ENCODE data around the gene GALC. TPM values are rescaled to one million over a fixed set of nuclear protein-coding genes. Genes with fewer than 3 reads are reported as not detected.

GALC gene
- total RNA-seq, 1 donor, result 19.2 TPM

DNA sequence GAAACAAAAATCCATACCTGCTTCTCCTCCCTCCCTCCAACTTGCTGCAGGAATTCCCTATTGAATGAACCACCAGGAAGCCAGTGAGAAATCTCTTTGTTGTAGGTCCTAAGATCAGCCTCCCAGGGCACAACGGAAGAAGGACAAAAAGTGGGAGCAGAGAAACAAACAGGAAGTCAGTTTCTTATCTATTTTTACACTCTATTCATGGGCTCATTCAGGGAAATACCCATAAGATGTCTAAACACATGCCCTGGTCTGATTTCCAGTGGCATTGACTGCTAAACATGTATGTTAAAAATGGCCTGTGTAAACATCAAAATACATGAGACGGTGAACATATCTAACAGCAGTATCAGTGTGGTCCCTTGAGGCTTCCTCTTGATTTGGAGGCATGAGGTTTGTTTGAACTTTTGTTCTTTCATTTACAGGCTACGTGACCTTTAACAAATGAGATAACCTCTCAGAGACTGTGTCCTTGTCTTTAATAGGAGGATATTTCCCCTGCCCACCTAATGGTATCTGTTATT is 30.7 kb upstream of the GALC start:
- no peak overlapping the region for H3K4me3 ChIP-seq (ENCODE audit: low read depth, low read length)
- TF ChIP-seq, protein P1, sequence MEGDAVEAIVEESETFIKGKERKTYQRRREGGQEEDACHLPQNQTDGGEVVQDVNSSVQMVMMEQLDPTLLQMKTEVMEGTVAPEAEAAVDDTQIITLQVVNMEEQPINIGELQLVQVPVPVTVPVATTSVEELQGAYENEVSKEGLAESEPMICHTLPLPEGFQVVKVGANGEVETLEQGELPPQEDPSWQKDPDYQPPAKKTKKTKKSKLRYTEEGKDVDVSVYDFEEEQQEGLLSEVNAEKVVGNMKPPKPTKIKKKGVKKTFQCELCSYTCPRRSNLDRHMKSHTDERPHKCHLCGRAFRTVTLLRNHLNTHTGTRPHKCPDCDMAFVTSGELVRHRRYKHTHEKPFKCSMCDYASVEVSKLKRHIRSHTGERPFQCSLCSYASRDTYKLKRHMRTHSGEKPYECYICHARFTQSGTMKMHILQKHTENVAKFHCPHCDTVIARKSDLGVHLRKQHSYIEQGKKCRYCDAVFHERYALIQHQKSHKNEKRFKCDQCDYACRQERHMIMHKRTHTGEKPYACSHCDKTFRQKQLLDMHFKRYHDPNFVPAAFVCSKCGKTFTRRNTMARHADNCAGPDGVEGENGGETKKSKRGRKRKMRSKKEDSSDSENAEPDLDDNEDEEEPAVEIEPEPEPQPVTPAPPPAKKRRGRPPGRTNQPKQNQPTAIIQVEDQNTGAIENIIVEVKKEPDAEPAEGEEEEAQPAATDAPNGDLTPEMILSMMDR (IDR thresholded peaks at IDR 0.05; ENCODE audit: insufficient read depth, low read length), result no peak
- DNase-seq (ENCODE audit: low read depth), result no peak

DNA sequence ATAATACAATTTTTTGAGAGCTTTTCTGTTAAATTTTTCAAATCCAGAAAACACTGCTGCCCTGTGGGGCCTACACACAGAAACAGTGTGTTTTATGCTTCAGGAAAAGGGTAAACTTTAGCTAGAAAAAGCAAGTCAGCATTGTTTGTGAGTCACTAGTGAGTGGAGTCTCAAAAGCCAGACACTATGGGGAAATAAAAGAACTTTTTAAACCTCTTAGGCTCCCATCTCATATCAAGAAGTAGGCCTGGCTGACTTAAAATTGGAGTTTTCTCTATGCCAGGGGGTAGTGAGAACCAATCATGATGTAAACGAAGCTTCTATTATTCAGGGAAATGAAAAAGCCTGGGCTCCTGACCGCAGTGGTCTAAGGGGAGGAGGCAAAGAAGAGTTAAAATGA is 24.6 kb upstream of the GALC start:
- H3K4me3 ChIP-seq (ENCODE audit: low read depth, low read length), result no peak overlapping the region
- TF ChIP-seq, protein P1 (IDR thresholded peaks at IDR 0.05; ENCODE audit: insufficient read depth, low read length), result no peak
- no peak for DNase-seq (ENCODE audit: low read depth)

DNA sequence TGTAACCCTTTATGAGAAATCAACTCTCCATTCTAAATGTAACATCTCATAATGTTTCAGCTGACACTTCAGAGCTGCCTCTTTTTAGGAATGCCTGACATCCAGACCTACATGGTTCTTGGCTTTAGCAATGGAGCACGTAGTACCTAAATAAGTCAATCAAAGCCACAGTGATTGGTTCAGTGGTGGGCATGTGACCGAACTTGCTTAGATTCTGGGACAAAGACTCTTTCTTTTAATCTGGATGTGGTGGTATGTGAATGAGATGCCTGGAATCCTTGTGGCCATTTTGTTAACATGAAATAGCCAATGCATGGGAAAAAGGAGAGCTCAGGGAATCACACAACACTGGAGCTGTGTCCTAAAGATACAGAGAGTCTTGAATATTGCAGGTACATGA is 23.8 kb upstream of the GALC start:
- no peak overlapping the region for H3K4me3 ChIP-seq (ENCODE audit: low read depth, low read length)
- DNase-seq (ENCODE audit: low read depth), result no peak
- TF ChIP-seq, protein P1 (IDR thresholded peaks at IDR 0.05; ENCODE audit: insufficient read depth, low read length), result no peak

DNA sequence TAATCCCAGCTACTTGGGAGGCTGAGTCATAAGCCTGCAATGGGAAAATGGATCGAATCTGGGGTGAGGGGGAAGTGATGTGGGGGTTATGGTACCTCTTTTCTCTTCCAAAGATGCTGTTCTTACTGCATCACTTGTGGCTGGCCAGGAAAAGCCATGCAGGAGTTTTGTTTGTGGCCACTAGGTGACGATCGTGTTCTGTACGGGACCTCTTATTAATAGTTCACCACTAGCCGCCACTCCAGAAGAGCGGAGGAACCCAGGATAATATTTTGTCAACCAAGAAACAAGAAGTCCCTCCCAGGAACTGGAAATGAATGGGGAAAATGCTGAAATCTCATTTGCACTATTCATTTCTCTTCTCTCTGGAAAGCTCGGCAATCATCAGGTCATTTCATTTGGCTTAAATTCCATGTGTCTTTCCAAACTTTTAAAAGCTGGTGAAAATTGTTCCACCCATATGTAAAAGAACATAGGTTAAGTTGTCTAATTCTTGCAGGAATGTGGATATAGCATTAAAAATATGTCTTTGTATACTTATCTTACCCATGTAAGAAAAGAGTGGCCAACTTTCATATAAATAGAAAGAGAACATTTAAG is 20.9 kb upstream of the GALC start:
- TF ChIP-seq, protein P1 (IDR thresholded peaks at IDR 0.05; ENCODE audit: insufficient read depth, low read length), result peak; percentile 97
- DNase-seq (ENCODE audit: low read depth), result peak; percentile 78
- no peak overlapping the region for H3K4me3 ChIP-seq (ENCODE audit: low read depth, low read length)

DNA sequence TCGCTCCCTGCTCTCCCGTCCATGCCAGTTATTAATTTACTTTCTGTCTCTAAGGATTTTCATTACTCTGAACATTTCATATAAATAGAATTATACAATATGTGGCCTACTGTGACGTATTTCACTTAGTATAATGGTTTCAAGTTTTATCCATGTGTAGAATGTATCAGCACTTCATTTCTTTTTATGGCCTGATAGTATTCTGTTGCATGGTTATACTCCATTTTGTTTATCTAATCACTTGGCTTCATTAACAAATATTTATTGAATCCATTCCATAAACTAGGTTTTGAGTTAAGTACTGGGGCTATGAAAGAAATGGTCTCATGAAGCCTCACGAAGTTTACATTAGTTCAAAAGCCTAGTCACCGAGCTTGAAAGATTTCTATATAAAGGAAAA is 19.5 kb upstream of the GALC start:
- H3K4me3 ChIP-seq (ENCODE audit: low read depth, low read length), result no peak overlapping the region
- no peak for DNase-seq (ENCODE audit: low read depth)
- TF ChIP-seq, protein P1 (IDR thresholded peaks at IDR 0.05; ENCODE audit: insufficient read depth, low read length), result no peak

DNA sequence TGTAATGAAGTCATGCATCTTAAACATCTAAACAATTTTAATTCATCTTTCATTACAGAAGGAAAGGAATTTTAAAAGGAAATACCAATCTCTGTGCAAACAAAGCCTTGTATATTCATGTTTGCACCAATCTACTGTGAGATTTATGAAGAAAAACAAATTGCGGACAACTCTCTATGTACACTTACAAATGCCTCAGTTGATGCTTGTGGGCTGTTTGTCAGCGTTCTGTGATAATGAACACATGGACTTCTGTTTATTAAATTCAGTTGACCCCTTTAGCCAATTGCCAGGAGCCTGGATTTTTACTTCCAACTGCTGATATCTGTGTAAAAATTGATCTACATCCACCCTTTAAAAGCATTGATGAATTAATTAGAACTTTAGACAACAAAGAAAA is 17.3 kb upstream of the GALC start:
- TF ChIP-seq, protein P1 (IDR thresholded peaks at IDR 0.05; ENCODE audit: insufficient read depth, low read length), result no peak
- DNase-seq (ENCODE audit: low read depth), result no peak
- no peak overlapping the region for H3K4me3 ChIP-seq (ENCODE audit: low read depth, low read length)

DNA sequence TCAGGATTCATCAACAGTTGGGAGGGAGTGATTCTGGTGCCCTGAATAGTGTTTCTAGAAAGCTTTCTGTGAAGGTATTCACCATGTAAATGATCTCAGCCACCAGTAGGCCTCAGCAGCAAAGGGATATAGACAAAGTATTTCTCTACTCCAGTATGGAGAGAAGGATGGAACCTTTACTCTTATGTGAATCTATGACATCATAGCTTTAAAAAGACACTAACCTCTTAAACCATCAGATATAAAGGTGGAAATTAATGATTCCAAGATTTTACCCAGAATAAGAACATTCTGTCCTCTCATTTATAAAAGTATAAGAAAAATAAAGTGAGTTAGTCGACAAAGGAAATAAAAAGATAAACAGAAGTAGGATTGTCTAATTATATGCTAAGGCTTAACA is 16.5 kb upstream of the GALC start:
- no peak overlapping the region for H3K4me3 ChIP-seq (ENCODE audit: low read depth, low read length)
- TF ChIP-seq, protein P1 (IDR thresholded peaks at IDR 0.05; ENCODE audit: insufficient read depth, low read length), result no peak
- no peak for DNase-seq (ENCODE audit: low read depth)

Measured in fibroblast of the aortic adventitia (primary cell).